Endothelial cell of umbilical vein (primary cell): Measurements from ENCODE around the gene CHST12. TPM values are rescaled to one million over a fixed set of nuclear protein-coding genes. Genes with fewer than 3 reads are reported as not detected.

ENCODE experiments used
- BruUV-seq: library from RNA; stranded (reverse); fragments of 400-500 nt; replicated peaks from 2 replicates; lab custom pipeline; 2021; lab: Mats Ljungman, UMichigan
- CTCF ChIA-PET: fragments of 300-600, 350-600 bp; sonication (Branson Sonifier 250); formaldehyde crosslinking; loops from one replicate; lab custom pipeline; 2021; ENCODE audit warnings: antibody characterized with exemption, inconsistent platforms; lab: Charles Lee
- POLR2A ChIA-PET: fragments of 300-600, 350-600 bp; sonication (Branson Sonifier 250); formaldehyde crosslinking; loops from one replicate; lab custom pipeline; 2021; ENCODE audit warnings: antibody characterized with exemption, inconsistent platforms; lab: Charles Lee
- DNase-seq: peaks from one replicate; pipeline ENCODE4 v3.0.0-alpha.2; 2011; ENCODE audit warnings: low read depth, low spot score
- FAIRE-seq: peaks from 2 replicates; lab custom pipeline; 2011; peaks lifted over from hg19 to GRCh38; lab: Jason Lieb, UNC
- H2AFZ ChIP-seq: 2 replicates; pipeline ENCODE4 v1.6.0; 2012; ENCODE audit warnings: low read depth, low read length, control low read depth, inconsistent platforms
- H3K27ac ChIP-seq: 2 replicates; pipeline ENCODE4 v1.5.1; 2011; ENCODE audit warnings: low read depth, mild to moderate bottlenecking, control low read depth, low read length, moderate library complexity; ENCODE audit not compliant: insufficient read depth
- H3K27me3 ChIP-seq, 2 experiments: 2 replicates each; pipeline versions ENCODE4 v1.6.0 to v1.6.1; 2011; ENCODE audit warnings: low read length in 2 of 2, mixed read lengths in 1 of 2; ENCODE audit not compliant: control insufficient read depth in 2 of 2, insufficient read depth in 2 of 2
- H3K36me3 ChIP-seq, 2 experiments: 2 replicates in 1 of 2; 3 replicates in 1 of 2; pipeline ENCODE4 v1.5.1; 2011; ENCODE audit warnings: low read length in 2 of 2, mild to moderate bottlenecking in 1 of 2, moderate library complexity in 1 of 2; ENCODE audit not compliant: control insufficient read depth in 2 of 2, insufficient read depth in 2 of 2; ENCODE audit errors: extremely low read depth in 1 of 2
- H3K4me1 ChIP-seq: 3 replicates; pipeline ENCODE4 v1.5.1; 2011; ENCODE audit warnings: mild to moderate bottlenecking, low read length; ENCODE audit not compliant: control insufficient read depth, insufficient read depth; ENCODE audit errors: extremely low read depth
- H3K4me2 ChIP-seq: 2 replicates; pipeline ENCODE4 v1.6.1; 2011; ENCODE audit warnings: low read length, control low read depth, mixed read lengths; ENCODE audit not compliant: insufficient read depth
- H3K4me3 ChIP-seq, 3 experiments: fragments of 200-600 bp in 1 of 3; sonication (generic), shearing (Covaris generic) in 1 of 3; replicated peaks in 1 of 3; 2 replicates each; pipeline ENCODE4 v1.5.1; 2011 to 2016; ENCODE audit warnings: control low read depth in 3 of 3, low read length in 3 of 3, mild to moderate bottlenecking in 2 of 3, inconsistent platforms in 1 of 3, low read depth in 1 of 3, moderate library complexity in 1 of 3; ENCODE audit not compliant: insufficient read depth in 1 of 3
- H3K79me2 ChIP-seq: 2 replicates; pipeline ENCODE4 v1.6.0; 2012; ENCODE audit warnings: low read length, inconsistent platforms; ENCODE audit not compliant: control insufficient read depth, insufficient read depth
- H3K9ac ChIP-seq: replicated peaks from 2 replicates; pipeline ENCODE3; 2011; ENCODE audit warnings: low read length, control low read depth; ENCODE audit not compliant: insufficient read depth; ENCODE audit errors: extremely low read depth
- H3K9me1 ChIP-seq: replicated peaks from 3 replicates; pipeline ENCODE4 v1.6.0; 2011; ENCODE audit warnings: mild to moderate bottlenecking, low read length; ENCODE audit not compliant: control insufficient read depth, insufficient read depth; ENCODE audit errors: extremely low read depth
- H3K9me3 ChIP-seq: replicated peaks from 2 replicates; pipeline ENCODE4 v1.5.1; 2012; ENCODE audit warnings: low read length, inconsistent platforms; ENCODE audit not compliant: control insufficient read depth, insufficient read depth
- H4K20me1 ChIP-seq: replicated peaks from 2 replicates; pipeline ENCODE3; 2011; ENCODE audit warnings: mild to moderate bottlenecking, low read length; ENCODE audit not compliant: control insufficient read depth, insufficient read depth; ENCODE audit errors: extremely low read depth
- EZH2 ChIP-seq: IDR thresholded peaks from 2 replicates; pipeline ENCODE4 v1.6.1; 2012; ENCODE audit warnings: borderline replicate concordance, low read depth, mild to moderate bottlenecking, moderate library complexity, low read length, inconsistent platforms; ENCODE audit not compliant: severe bottlenecking
- FOS ChIP-seq: IDR thresholded peaks from 2 replicates; pipeline ENCODE4 v1.6.1; 2011; ENCODE audit warnings: mild to moderate bottlenecking, low read length, moderate library complexity, borderline replicate concordance; ENCODE audit not compliant: insufficient read depth
- GATA2 ChIP-seq: IDR thresholded peaks from 2 replicates; pipeline ENCODE4 v1.7.0; 2011; ENCODE audit warnings: low read depth, mild to moderate bottlenecking, moderate library complexity, mixed read lengths, low read length; ENCODE audit not compliant: insufficient read length, insufficient read depth
- JUN ChIP-seq: IDR thresholded peaks from 2 replicates; pipeline ENCODE4 v1.6.1; 2011; ENCODE audit warnings: borderline replicate concordance, low read depth; ENCODE audit not compliant: insufficient read length, insufficient read depth
- MYC ChIP-seq: IDR thresholded peaks from one replicate; pipeline ENCODE4 v1.6.1; 2011; ENCODE audit warnings: mild to moderate bottlenecking, low read depth, low read length
- POLR2A ChIP-seq: IDR thresholded peaks from 2 replicates; pipeline ENCODE4 v1.6.1; 2012; ENCODE audit warnings: low read depth, mild to moderate bottlenecking, control low read depth, low read length
- POLR2AphosphoS5 ChIP-seq: IDR thresholded peaks from 2 replicates; pipeline ENCODE4 v1.6.1; 2012; ENCODE audit warnings: low read depth, mild to moderate bottlenecking, control low read depth, low read length, moderate library complexity; ENCODE audit not compliant: insufficient read depth
- dilution Hi-C: fragments of 300-500 bp; cut with MboI; formaldehyde crosslinking; loops from one replicate; pipeline ENCODE4 v1.15.0; 2019; ENCODE audit warnings: low sequenced_read_pairs; ENCODE audit not compliant: extremely low pct_ligation_motif_present
- intact Hi-C: fragments of 100-400 bp; cut with micrococcal nuclease; formaldehyde crosslinking; loops from one replicate; pipeline ENCODE4 v1.10.0; 2022
- polyA plus RNA-seq, 4 experiments: library from polyadenylated mRNA; depleted of rRNA in 3 of 4; stranded (reverse) in 3 of 4; unstranded in 1 of 4; fragments of >200 nt; gene quantifications; 2 replicates each; pipeline versions ENCODE4 v1.2.1 to v1.2.3, GENCODE V29; 2011 to 2012; ENCODE audit warnings: missing spikeins in 1 of 4
- total RNA-seq: library from RNA; stranded (reverse); gene quantifications from 2 replicates; pipeline ENCODE4 v1.2.3, GENCODE V29; 2021
- TF ChIP-seq, protein P1 (sequence below), 2 donors: IDR thresholded peaks; 1 replicate in 1 of 2; 2 replicates in 1 of 2; pipeline ENCODE4 v1.5.1; 2011; ENCODE audit warnings: low read length in 2 of 2, mild to moderate bottlenecking in 2 of 2, moderate library complexity in 2 of 2, control low read depth in 1 of 2, inconsistent platforms in 1 of 2, low read depth in 1 of 2; ENCODE audit not compliant: insufficient read depth in 1 of 2; ENCODE audit errors: extremely low read depth in 1 of 2
- TF ChIP-seq, protein P2 (sequence below): IDR thresholded peaks from 2 replicates; pipeline ENCODE4 v1.6.1; 2011; ENCODE audit not compliant: insufficient read depth, insufficient read length

The CHST12 gene
- total and polyA plus RNA-seq, 2 donors (not counting 3 experiments of a cell fraction or from before 2014, with no cell fraction given) = 30.2 to 52.6 TPM

DNA sequence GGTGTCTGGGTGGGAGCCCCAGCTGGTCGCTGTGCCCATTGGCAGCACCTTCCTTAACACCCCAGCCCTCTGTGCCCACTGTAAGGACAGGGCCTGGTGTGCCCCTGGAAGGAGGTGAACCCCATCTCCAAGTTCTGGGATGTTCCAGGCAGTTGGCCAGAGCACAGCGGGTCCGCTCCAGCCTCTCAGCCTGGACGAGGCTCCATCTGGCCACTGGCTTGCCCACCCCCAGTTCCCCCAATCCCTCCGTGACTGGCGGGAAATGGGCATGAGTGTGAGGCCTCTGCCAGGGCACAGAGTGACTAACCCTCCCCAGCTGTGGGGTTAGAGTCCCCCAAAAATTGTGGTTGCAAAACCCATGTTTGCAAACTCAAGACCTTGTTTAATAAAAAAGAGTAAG is 57.2 kb downstream of the CHST12 start:
- H3K4me3 ChIP-seq = no peak overlapping the region
- intact Hi-C loops = no loop called here
- H3K9ac ChIP-seq = no peak overlapping the region
- no TSS peak for BruUV-seq
- H3K36me3 ChIP-seq = no peaks in the 10 kb centered on the region
- CTCF ChIA-PET = interaction anchor here (1.3 to 4.8 kb wide), 3 partner anchors 8 to 10 kb away, joined by 4 to 28 read pairs (median 6); no protein-coding TSS in a partner anchor
- no peaks in the 10 kb centered on the region for H3K27me3 ChIP-seq
- FAIRE-seq = no peak
- no peak for DNase-seq
- no peak overlapping the region for H3K27ac ChIP-seq
- no peaks in the 10 kb centered on the region for H3K9me3 ChIP-seq
- H2AFZ ChIP-seq = no peak overlapping the region
- H3K4me2 ChIP-seq = no peak overlapping the region
- no peaks in the 10 kb centered on the region for H3K9me1 ChIP-seq
- H4K20me1 ChIP-seq = no peaks in the 10 kb centered on the region
- POLR2A ChIA-PET = no interaction called here
- no peaks in the 10 kb centered on the region for H3K79me2 ChIP-seq
- TF ChIP-seq EZH2 (no peak), GATA2 (no peak), POLR2AphosphoS5 (no peak), POLR2A (no peak), JUN (no peak), FOS (no peak), MYC (no peak)
- TF ChIP-seq, protein P1, sequence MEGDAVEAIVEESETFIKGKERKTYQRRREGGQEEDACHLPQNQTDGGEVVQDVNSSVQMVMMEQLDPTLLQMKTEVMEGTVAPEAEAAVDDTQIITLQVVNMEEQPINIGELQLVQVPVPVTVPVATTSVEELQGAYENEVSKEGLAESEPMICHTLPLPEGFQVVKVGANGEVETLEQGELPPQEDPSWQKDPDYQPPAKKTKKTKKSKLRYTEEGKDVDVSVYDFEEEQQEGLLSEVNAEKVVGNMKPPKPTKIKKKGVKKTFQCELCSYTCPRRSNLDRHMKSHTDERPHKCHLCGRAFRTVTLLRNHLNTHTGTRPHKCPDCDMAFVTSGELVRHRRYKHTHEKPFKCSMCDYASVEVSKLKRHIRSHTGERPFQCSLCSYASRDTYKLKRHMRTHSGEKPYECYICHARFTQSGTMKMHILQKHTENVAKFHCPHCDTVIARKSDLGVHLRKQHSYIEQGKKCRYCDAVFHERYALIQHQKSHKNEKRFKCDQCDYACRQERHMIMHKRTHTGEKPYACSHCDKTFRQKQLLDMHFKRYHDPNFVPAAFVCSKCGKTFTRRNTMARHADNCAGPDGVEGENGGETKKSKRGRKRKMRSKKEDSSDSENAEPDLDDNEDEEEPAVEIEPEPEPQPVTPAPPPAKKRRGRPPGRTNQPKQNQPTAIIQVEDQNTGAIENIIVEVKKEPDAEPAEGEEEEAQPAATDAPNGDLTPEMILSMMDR (IDR thresholded peaks at IDR 0.05; ENCODE audit: extremely low read depth in 1 of 2, insufficient read depth in 1 of 2, low read depth in 1 of 2, low read length in 2 of 2) = no peak
- TF ChIP-seq, protein P2, sequence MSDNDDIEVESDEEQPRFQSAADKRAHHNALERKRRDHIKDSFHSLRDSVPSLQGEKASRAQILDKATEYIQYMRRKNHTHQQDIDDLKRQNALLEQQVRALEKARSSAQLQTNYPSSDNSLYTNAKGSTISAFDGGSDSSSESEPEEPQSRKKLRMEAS = no peak
- no peaks in the 10 kb centered on the region for H3K4me1 ChIP-seq
- dilution Hi-C loops = no loop called here
